Activated CD8-positive, alpha-beta memory T cell treated with anti-CD3 and anti-CD28 coated beads, Interleukin-2, amount 50 U/mL, for 1 hour (primary cell): ENCODE data around the gene HDAC4.
"Not testable (repeated sequence)": the region's sequence is repeated elsewhere in the genome, so short reads cannot be mapped to it uniquely, and the experiment has no call there.

Experiments
- DNase-seq: peaks from one replicate; pipeline ENCODE4 v3.0.0-alpha.2; 2020; ENCODE audit errors: extremely low read depth

The HDAC4 gene

DNA sequence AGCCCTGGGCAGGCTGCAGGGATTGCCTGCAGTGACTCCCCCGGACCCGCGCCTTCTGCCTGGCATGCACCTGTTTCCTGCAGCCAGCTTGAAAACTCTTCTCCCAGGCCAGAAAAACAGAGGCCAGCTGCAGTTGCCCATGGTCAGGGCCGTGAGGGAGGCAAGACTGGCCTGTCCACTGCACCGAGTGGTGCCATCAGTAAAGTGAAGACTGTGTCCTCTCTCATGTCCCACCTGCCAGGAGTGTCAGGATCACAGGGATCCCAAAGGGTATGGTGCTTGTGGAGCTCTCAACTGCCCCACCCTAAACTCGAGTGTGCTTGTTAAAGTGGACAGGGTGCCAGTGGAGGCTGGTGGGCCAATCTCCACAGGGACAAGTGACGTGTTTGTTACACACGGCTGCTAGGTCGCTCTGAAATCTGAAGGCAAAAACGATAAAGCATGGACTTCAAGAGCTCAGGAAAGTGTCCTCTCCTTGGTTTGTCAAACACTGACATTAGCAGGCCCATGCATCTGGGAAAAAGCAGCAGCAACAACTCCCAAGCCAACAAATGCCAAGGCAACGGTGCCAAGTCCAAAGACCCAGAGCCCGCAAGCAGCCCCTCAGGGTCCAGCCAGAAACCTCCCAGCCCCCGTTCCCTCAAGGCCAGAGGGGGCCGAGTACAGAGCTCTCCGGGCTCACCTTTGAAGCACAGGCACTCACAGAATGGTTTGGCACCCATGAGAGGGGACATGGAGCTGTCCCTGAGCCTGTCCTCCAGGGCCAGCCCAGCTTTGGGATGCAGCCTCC is 213.2 kb downstream of the HDAC4 start:
- DNase-seq, result no peak

GRCh38 chr2:239186516-239187357 is 214.1 kb downstream of the HDAC4 start:
- no peak for DNase-seq

GRCh38 chr2:239184968-239185903 is 215.6 kb downstream of the HDAC4 start:
- DNase-seq, result no peak

DNA sequence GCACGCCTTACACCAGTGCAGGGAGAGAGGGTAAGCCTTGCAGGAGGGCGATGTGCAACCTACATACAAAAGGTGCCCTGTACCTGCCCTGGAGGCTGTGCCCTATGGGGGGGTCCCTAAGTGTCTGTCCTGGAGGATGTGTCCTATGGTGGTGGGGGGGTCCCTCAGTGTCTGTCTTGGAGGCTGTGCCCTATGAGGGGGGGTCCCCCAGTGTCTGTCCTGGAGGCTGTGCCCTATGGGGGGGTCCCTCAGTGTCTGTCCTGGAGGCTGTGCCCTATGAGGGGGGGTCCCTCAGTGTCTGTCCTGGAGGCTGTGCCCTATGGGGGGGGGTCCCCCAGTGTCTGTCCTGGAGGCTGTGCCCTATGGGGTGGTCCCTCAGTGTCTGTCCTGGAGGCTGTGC is 216.6 kb downstream of the HDAC4 start:
- no peak for DNase-seq

DNA sequence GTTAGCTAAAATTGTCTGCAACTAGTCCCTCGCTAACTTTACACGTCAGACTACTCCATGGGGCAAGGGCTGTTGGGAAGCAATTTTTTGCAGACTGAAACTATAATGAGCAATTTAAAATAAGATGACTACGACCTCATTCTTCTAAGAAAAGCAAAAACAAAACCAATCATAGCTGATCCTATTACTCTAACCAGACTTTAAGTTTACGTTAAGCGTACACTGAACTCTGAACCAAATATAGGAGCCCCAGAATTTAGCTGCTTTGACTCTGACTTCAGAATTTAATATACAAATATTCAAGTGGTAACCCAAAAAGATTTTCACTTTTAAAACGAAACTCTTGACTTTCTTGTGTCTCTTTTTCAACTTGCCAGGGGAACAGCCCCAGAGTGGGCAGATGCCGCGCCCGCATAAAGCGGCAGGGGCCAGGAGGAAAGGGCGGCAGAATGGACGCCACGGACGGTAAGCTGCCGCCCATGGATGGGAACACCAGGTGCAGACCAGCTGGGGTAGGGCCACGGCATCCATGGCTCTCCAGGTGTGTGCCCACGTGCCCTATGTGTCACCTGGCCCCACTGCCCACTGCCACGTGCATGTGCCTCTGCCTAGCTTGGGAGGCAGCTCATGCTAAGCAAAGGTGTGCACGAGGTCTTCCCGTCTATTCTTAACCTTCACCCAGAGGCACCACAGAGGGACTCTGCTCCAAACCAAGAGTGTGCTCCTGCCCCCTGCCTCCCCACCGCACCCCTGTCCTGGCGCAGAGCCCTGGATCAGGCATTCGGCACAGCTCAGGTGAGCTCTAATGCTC is 217.6 kb downstream of the HDAC4 start:
- no peak for DNase-seq

DNA sequence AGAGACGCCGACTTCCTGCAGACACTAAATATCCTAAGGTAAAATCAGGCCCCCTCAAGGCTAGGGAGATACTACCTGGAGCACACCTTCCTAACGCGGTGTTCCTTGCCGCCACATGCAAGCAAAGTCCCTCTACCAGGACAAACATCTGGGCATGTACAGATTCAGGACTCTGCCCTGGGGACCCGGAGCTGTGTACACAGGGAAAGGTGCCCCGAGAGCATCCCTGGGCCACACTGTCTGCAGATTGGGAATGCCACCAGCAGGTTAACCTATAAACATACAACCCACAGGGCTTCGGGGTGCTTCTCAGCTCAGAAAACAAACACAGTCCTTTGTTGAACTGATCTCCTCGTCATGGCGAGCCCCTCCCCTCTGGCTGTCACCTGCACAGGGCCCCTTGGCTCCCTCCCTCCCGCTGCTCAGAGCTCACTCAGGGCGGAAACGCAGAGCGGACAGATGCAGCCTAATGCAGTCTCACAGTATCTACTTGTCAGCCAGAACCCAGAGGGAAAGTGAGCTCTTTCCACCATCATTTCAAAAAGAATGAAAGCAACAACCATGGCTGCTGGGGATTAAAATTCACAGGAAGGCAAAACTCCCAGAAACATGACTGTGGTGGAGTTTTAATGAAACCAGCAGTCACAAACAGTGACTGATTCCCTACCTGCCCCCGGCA is 218.8 kb downstream of the HDAC4 start:
- no peak for DNase-seq

DNA sequence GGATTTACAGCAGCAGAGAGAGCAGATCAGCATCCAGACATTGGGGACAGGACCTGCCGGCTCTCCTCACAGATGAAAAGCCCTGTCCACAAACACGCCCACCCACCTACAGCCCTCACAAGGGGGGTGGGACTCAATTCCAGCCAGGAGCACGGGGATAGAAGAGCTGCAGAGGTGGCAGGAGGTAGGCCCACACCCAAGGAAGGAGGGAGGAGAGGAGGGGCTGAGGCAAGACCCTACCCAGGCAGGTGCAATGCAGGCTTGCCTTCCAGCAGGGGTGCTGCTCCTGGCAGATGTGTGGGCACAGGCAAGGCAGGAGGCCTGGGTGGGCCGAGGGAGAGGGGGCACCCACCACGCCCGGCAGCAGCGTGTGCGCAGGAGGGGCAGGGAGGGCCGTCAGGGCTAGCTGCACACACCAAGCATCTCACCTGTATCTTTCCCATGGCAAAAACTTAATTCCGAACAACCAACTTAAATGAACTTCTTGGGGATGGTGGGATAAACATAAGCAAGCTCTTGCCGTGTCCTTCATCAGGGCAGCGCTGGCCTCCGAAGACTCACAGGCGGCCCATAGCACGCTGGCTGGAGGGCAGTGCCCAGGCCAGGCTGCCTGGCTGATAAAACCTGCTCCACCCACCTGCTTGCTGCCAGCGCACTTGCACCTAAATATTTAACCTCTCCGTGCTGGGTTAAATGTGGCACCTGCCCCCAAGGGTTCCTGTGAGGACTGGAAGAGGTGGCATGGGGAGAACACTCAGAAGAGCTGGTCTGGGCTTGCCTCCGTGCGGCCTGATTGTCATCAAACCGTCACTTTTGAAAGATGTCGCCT is 219.5 kb downstream of the HDAC4 start:
- no peak for DNase-seq

DNA sequence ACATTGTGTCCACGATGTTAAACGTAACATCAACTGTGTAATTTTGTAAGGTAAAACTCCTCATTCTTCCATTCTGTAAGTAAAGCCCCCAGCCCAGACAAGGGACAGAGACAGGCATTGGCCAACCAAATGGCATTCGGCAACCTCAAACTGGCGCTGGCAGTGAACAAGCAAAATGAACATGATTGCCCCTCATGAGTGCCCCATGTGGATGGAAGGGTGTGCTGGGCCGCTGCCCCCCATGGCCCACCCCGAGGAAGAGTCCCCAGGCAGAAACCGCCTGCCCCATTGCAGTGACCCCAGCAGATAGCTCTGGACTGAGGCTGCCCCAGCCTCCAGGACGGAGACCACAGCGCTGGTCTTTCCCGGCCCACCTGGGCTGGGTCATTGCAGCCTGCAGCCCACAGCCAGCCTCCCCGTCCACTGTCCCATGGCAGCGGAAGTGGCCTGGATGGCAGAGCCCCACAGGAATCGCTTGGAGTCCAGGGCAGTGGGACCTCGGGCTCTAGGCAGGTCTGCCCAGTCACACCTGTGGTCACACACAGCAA is 220.2 kb downstream of the HDAC4 start:
- no peak for DNase-seq

DNA sequence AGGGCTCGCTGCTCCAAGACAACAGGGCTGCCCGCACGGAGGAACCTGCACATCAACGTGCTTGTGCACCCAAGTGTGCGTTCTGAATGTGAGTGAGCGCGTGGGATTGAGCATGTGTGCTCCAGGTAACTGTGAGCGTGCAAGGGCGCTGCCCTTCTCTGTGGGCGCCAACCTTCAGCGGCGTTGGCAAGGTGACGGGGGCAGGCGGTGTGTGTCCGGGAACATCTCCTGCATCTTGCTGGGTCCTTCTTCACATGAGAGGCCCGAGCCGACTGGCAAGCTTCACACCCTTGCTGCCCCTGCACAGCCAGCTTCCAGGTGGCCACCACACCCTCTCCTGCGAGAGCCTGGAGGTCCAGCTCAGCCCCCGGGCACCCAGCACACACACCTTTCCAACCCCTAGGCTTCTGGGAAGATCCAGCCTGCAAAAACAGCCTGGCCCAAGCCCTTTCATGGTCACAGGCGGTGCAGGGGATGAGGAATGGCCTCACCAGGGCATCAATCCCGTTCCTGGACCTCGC is 220.9 kb downstream of the HDAC4 start:
- DNase-seq, result no peak

GRCh38 chr2:239178954-239179353 is 221.9 kb downstream of the HDAC4 start:
- no peak for DNase-seq

DNA sequence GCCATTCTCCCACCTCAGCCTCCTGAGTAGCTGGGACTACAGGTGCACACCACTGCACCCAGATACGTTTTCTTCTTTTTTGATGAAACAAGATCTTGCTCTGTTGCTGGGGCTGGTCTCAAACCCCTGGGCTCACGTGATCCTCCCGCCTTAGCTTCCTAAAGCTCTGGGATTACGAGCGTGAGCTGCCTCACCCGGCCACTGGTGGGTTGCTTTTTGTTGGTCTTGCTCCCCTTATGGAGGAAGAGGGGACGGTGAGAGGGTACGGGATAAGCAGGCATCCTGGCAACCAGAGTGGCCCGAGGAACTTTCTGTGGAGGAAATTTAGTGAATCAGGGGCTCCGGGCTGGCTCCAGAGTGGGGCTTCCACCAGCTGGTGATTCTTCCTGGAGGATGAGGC is 222.3 kb downstream of the HDAC4 start:
- DNase-seq, result no peak

DNA sequence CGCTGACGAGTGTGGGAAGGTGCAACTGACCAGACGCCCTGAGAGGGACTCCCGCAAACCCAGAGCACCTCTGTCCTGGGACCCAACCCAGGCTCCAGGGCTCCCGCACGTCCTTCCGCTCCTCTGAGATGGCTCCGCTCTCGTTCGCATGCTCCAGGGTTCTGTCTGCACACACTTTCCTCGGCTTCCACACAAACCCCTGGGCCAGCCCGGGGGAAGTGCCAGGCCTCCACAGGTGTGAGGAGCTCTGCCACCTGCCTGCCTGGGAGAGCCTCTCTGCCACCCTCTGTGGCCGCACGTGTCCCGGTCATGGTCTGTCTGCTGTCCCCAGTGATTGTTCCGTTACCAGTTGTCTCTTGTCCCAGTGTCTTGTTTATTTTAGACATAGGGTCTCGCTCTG is 222.9 kb downstream of the HDAC4 start:
- no peak for DNase-seq

- no peak for DNase-seq
These were observed 223.5 kb downstream of the HDAC4 start for GRCh38 chr2:239177325-239177724.

- DNase-seq, result not testable (repeated sequence)
These were observed 224.5 kb downstream of the HDAC4 start for GRCh38 chr2:239176138-239176803.

DNA sequence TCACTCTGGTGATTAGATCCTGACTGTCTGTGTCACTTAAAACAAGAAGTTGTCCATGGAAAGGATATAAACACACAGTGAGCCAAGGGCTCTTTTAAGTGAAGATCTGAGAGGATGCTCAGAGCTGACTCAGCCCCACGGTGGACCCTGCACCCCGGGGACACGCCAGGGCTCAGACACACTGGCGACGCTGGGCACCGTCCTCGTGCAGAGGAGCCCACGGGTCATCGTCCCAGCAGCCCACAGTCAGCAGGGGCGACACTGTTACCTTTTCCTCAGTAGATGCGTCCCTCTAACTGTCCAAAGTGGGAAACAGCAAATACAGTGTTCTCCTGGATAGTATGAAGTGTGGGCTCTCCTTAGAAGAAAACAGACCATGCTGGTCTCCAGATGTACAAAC is 225.6 kb downstream of the HDAC4 start:
- no peak for DNase-seq

- no peak for DNase-seq
These were observed 227.5 kb downstream of the HDAC4 start for GRCh38 chr2:239173301-239173700.

DNA sequence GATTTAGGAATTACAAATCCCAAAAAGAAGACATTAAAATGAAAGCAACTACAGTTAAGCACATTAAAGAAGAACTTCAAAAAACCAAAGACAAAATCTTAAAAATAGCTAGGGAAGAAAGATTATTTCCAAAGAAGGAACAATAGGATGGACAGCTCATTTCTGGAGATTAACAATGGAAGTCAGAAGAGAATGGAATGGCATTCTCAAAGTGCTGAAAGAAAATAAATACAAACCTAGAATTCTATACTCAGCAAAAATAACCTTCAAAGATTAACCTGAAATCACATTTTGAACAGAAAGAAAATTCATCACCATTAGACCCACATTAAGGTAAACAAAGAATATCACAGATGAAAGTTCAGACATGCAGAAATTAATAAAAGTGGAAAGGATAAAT is 229.2 kb downstream of the HDAC4 start:
- no peak for DNase-seq

DNA sequence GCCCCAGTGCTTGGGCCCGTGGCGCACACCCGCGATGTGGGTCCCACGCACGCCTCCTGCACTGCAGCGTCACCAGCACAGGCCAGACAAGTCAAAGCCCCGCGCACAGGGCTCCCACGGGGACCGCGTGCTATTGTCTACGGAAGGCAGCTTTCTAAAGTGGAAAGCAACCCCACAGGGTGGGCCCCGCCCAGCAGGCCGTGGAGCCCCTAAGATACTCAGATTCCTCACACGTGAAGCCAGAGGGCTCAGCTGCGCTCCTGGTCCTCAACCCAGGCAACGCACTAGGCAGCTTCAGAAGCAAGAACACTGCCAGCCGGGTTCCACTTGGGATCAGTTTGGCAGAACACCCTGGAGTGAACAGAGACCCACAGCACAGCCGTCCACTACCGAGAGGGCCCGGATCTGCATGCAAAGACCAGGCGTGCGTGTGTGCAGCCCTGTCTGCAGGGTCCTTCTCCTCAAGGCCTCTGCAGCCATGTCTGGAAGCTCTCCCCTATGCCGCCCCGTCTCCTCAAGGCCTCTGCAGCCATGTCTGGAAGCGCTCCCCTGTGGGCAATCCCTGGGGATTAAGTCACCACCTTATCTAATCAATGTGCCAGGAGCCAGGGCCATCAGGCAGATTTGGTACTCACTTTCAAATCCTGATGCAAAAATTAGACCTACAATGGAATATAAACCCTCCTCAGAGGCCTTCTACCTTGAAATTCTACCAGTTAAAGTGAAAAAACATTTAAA is 231.3 kb downstream of the HDAC4 start:
- DNase-seq, result no peak
